Measurements from ENCODE around the gene KRT9.

DNA sequence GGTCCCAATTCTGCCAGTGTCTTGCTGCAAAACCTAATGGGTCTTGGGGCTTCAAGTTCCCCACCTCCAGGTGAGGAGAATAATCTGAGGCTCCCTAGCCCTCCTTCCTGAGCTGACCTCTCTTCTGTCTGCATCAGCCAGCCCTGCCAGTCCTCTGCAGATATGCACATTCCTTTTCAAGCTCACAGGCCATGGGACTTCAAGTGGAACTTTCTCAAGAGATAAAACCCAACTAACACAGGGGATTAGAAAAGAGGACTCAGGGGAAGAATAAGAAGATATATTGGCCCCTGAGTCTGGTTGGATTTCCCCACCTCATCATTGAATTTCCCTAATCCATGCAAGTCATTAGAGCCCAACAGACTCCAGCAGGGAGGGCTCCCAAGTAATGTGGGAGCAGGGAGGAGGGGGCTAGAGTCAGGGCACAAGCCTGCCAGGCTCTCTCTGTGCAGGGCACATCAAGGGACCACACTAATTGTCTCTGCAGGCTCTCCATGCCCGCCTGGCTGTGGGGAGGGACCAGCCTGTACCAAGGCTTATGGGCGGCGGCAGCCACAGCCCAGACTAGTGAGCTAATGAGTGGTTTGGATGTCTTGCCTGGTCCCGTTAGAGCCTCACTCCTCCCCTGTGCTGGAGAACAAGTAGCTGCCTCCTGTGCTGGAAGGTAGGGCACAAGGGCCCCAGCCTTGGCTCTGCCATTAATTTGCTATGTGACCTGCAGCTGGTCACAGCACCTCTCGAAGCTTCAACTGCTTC is 13.6 kb upstream of the KRT9 start:
- TF ChIP-seq CTCF (conservative IDR thresholded peaks at IDR 0.05; ENCODE audit: low read depth, low read length): no peak
- no peak for TF ChIP-seq EZH2 (IDR thresholded peaks at IDR 0.05; ENCODE audit: borderline replicate concordance, low read depth, low read length, poor library complexity, severe bottlenecking)
